NCI-H2107 (cell line): ENCODE data around the gene CLASRP.

Source experiments
- DNase-seq: peaks from one replicate; lab custom pipeline; 2025; lab: John Stamatoyannopoulos, UW

CLASRP gene

GRCh38 chr19:45063851-45064801 is 25.3 kb downstream of the CLASRP start:
- DNase-seq: no peak

GRCh38 chr19:45066921-45067661 is 28.2 kb downstream of the CLASRP start:
- DNase-seq: no peak

DNA sequence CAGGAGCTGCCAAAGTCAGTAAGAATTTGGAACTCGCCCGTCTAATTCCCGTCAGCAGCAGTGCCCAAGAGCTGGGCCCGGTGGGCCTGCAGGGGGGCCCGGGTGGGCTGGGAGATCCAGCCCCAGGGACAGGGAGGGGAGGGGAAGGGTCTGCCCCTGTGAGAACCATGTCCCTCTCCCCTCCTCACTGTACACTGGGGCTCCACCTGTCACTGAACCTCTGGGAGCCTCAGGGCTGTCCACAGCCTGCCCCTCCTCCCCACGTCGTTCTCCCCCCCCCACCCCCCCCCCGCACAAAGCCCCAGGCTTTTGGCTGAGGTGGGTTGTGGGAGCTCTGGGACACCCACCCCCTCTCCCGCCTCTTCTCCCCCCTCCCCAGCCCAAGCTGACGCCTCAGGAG is 29.2 kb downstream of the CLASRP start:
- DNase-seq: no peak

DNA sequence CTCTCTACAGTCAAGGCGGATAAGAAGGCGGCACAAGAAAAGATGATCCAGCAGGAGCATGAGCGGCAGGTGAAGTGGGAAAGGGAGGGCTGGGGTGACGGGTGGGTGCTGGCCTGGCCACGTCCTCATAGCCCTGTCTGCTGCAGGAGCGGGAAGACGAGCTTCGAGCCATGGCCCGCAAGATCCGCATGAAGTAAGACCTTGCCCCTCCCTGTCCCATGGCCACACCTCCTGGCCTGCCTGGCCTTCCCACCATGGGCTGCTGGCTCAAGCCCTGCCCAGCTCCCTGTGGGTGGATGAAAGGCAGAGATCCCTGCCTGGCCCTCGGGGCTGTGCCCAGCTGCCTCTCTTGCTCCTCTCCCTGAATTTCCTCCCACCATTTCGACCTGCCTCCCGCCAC is 30.2 kb downstream of the CLASRP start:
- DNase-seq: no peak

- DNase-seq: no peak
Measured at GRCh38 chr19:45070214-45070613, 31.4 kb downstream of the CLASRP start.

GRCh38 chr19:45070861-45071544 is 32.2 kb downstream of the CLASRP start:
- DNase-seq: no peak

- DNase-seq: no peak
Measured at GRCh38 chr19:45071545-45071938, 32.7 kb downstream of the CLASRP start.

- DNase-seq: no peak
Measured at GRCh38 chr19:45071969-45072790, 33.3 kb downstream of the CLASRP start.

DNA sequence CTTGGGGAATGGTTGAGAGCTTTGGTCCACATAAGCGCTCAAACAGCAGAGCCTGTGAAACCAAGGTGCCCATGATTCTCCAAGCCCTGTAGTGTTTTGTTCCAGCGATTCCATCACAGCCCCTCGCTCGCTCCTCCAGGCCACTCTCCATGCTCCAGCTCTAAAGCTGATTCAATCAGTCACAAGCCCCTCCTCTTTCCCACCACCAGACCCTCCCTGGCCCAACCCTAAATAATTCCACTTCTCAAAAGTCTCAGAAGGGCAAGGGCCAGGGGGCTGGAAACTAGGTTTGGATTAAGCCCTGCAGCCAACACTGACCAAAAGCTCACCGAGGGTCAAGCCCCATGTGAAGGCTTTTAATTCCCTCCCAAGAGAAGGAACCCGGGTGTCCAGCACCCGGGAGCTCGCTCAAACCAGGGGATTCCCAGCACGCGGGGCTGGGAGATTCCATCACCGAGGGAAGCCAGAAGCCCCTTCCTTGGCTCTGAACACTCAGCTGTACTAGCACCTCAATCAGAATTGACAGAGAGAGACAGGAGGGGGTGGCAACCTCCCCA is 36.0 kb downstream of the CLASRP start:
- DNase-seq: no peak

DNA sequence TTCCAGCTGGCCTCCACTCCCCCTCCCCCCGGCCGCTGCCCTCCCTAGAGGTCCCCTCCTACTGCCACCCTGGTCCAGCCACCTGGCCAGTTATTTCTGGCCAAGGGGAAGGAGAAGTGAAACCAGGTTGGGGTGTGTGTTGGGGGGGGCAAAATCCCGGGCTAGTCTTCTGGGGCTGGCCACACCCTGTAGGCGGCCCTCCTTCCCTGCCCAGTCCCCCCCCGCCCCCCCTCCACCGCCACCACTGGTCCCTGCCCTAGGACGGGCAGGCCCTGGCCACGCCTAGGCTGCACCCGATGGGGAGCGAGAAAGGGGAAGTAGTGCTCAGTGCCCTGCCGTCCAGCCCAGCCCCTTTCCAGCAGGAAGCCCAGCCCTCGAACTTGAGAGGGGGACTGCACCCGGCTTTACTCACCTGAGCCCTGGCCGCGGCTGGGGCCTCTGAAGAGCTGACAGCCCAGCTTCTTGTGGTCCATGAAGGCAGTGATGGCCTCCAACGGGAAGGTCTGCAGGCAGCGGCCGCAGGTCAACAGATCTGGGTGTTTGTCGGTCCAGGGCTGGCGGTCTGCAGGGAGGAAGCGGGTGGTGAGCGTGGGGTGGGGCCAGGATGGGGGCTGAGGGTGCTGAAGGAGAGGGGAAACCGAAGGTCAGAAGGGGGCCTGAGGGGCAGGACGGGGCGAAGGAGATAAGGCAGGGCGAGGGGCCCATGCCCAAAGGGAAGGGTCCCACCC is 36.6 kb downstream of the CLASRP start:
- no peak for DNase-seq

DNA sequence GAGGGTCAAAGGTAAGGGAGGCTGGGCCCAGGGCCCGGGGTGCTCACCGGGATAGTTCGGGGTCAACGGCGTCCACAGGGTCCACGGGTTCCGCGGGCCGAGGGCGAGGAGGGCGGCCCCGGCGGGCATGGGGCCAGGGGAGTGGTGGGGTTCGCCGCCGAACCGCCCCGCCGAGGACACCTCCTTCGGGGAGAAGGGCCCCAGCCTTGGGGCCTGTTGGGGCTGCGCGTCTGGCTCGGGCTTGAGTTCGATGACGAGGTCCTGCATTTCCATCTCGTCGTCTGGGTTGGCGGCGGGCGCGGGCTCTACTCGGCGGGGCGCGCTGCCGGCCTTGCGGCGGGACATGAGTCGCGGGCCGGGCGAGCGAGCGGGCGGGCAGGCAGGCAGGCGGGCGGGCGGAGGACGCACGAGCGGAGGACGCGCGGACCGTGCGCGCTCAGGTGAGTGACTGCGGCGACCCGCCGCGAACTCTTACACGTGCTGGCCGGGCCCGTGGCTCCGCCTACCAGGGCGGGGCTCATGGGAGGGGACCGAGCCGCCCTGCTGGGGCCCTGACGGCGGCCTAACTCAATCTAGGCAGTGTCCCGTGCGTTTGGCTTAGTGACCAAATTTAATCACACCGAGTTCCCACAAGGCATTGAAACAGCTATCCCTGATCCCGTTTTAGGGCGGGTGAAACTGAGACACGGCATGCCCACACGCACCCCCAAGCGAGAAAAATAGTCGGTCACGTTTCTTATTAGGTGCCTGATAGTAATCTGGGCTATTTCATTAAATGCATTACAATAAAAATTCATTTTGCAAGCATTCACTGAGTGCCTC is 37.4 kb downstream of the CLASRP start, which contains the start of gene ZNF296:
TSS of gene ZNF296 (minus strand) at position 450 of the 822 bp plus-strand sequence. CDS start at position 345, 105 bp downstream.
- no peak for DNase-seq

DNA sequence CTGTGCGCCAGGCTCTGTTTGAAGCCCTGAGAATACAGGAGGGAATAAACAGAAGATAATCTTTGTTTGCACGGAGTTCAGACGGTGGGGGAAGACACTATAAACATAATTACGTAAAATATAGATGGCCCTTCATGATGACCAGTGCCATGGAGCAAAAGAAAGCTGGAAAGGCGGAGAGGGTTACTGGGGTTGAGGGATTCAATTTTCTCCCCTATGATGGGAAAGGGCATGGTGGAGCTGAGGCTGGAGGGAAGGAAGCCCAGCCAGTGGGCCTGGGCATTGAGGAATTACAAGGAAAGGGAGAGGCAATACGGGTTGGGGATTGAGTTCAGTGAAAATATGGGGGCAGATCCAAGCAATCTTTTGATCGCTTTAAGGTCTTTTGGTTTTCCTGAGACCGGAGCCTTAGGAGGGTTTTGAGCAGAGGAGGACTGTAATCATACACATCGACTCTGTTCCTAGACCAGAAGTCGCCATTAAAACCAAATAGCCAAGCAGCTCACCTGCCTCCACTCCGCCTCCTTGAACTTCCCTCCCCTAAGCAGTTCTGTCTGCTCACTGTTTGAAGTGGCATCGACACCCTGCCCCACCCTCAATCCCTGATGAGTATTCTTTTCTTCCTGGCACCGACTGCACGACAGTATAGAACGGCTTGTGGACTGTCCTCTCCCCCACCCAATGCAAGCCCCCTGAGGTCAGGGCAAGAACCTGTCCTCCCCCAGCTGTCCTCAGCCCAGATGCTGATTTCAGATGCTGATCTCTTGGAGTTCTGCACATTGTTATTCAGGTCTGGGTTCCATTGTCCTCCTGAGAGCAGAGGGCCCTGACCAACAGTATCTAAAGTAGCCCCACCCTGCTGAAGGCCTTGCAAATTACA is 38.2 kb downstream of the CLASRP start:
- DNase-seq: no peak

DNA sequence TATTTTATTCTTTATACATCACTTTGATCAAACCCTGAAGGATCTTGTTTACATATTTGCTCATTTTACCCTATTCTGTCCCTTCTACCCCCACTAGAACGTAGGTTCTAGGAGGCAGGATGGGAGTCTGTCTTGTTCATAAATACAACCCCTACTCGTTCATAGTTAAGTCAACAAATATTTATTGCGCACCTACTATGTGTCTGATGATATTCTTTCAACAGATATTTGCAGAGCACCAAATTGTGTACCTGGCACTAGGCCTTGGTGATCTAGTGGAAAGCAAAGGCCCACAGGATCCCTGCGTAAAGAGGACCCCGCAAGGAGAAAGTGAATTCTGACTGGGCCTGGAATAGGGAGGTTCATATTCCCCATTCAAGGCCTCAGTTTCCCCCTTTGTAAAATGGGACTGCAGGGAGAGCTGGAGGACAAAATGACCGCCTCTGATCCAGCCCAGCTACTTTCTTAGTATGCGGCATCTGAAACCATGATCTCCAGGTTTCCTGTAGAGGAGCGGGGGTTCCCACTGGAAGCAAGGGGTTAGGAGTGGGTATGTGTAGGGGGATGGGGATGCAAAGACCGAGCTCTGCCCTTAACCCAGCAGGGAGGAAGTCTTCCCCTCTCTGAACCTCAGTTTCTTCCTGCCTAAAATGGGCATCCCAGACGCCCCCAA is 39.7 kb downstream of the CLASRP start:
- DNase-seq: no peak

DNA sequence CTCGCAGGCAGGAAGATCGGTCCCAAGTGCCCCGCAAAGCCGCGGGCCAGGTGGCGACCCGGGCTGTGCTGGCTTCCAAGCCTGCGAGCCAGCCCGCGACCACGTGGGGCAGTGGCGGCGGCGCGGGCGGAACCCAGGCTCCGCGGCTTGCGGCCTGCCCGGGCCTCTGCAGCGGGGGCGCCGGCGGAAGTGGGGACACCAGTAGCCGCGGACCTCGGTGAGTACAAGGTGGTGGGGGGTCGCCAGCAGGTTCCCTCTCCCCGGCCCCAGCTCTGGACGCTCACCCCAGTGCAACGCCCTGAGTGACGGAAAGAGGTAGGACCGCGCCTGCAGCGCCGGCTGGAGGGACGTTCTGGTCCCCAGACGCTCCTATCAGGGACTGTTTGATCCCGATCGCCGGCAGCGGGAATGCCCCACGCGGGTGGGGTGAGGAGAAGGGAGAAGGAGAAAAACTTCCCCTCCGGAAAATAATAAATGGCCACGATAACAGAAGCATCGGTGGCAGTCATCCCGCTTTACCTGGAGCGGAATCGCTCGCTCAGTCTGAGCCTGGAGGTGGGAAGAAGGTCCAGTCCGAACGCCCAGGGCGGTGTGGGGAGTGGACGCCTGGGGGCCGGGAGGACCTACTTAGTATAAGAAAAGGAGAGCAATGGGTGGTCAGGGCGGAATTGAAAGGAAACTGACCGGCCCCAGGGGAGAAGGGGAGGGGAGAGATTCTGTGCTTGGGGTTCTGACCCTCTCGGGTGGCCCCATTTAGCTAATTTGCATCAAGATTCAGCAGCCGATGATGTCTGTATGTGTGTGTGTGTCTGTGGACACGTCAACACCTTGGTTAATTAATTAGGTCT is 40.4 kb downstream of the CLASRP start, which contains the start of gene GEMIN7:
TSS of gene GEMIN7 (plus strand) at position 198 of the 848 bp plus-strand sequence. CDS start 10,855 bp downstream, outside the sequence.
- peak; percentile 70 for DNase-seq

DNA sequence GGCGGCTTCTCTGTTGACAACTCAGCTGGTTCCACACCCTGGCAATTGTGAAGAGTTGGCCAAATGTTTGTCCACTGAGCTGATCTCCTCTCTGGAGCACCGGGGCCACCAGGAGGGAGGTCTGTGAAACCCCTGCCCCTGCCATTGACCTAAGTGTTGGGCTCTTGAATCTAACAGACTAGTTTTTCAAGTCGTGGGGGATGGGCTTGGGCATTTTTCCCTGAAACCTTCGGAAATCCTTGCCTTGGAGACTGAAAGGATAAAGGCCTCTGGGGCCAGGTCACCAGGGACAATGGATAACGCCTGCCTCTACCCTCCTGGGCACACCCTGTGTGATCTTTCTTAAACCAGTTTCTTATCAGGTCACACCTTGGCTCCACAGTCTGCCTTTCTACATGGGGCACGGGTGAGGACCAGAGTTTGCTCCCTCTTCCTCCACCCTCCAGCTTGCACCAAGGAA is 41.1 kb downstream of the CLASRP start:
- DNase-seq: no peak

DNA sequence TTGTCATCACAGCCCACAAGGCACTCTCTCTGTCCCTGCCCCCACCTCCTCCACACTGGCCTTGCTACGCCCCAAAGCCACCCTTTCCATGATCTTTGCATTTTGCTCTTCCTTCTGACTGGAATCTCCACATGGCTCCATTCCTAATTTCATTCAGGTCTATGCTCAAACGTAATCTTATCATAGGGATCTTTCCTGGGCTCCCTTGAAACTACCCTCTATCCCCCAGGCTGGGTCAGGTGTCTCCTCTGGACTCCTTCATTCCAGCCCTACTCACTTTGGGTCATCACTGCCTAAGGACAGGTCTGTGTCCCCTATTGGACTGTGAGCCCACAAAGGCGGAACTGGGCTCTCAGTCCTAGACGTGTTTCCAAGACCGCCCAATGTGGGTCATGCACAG is 43.3 kb downstream of the CLASRP start:
- DNase-seq: no peak

- no peak for DNase-seq
Measured at GRCh38 chr19:45086480-45086879, 47.6 kb downstream of the CLASRP start.
